ENCODE data around the gene ARHGAP6. TPM values are rescaled to one million over a fixed set of nuclear protein-coding genes. Genes with fewer than 3 reads are reported as not detected.
A peak's percentile ranks its signal among the peaks of the same experiment; 100 is the strongest.

Gene ARHGAP6
- total and polyA plus RNA-seq, 9 of the 15 experiments (the other 6 are each of a cell fraction or from before 2014, with no cell fraction given) = 12.5 to 63.6 (median 41.8) TPM

GRCh38 chrX:11461201-11462001, 204.3 kb downstream of the ARHGAP6 start (continued):
- TF ChIP-seq DPF2 (IDR thresholded peaks at IDR 0.05) (peak; percentile 93), MIER1 (IDR thresholded peaks at IDR 0.05; ENCODE audit: low read depth) (peak; percentile 77; the same call in 1 of the 2 replicates), ZHX1 (conservative IDR thresholded peaks at IDR 0.05; ENCODE audit: low read length) (no peak), SREBF2 (CRISPR knock-in tag; IDR thresholded peaks at IDR 0.05) (no peak), NCOA1 (IDR thresholded peaks at IDR 0.05; ENCODE audit: low read depth) (peak; percentile 78; the same call in 1 of the 2 replicates), NFXL1 (CRISPR knock-in tag; IDR thresholded peaks at IDR 0.05) (no peak), ZC3H8 (IDR thresholded peaks at IDR 0.05) (no peak), ZC3H4 (CRISPR knock-in tag; IDR thresholded peaks at IDR 0.05; ENCODE audit: borderline replicate concordance) (no peak), MLX (CRISPR knock-in tag; conservative IDR thresholded peaks at IDR 0.05) (no peak), KDM5B (IDR thresholded peaks at IDR 0.05; ENCODE audit: insufficient replicate concordance, low read depth, low read length) (no peak), XRCC3 (IDR thresholded peaks at IDR 0.05) (no peak), TARDBP (IDR thresholded peaks at IDR 0.05) (no peak), KDM4B (IDR thresholded peaks at IDR 0.05; ENCODE audit: borderline replicate concordance in 2 of 2, low read depth in 1 of 2) (no peak), VEZF1 (CRISPR knock-in tag; IDR thresholded peaks at IDR 0.05) (peak; percentile 50), TAF1 (IDR thresholded peaks at IDR 0.05; ENCODE audit: control insufficient read depth, extremely low read depth, insufficient read depth, low read length, severe bottlenecking) (peak; percentile 0), ZNF184 (CRISPR knock-in tag; IDR thresholded peaks at IDR 0.05) (no peak)
- TF ChIP-seq, protein P1, sequence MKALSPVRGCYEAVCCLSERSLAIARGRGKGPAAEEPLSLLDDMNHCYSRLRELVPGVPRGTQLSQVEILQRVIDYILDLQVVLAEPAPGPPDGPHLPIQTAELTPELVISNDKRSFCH (CRISPR knock-in tag; IDR thresholded peaks at IDR 0.05) = no peak
- TF ChIP-seq, protein P1 (tag; IDR thresholded peaks at IDR 0.05) = no peak
